Spinal cord (tissue), 10 donors: ENCODE results near the gene EIF3A. TPM values are rescaled to one million over a fixed set of nuclear protein-coding genes. Genes with fewer than 3 reads are reported as not detected.

ENCODE experiments used
- DNase-seq, 6 donors: peaks; one replicate each; pipeline versions ENCODE4 v3.0.0 to v3.0.0-alpha.2; 2013 to 2015; ENCODE audit warnings: low spot score in 6 of 6, low read depth in 4 of 6
- H3K27ac ChIP-seq: one replicate; pipeline ENCODE4 v1.5.1; 2013; ENCODE audit warnings: low read depth, low read length, control low read depth
- H3K27me3 ChIP-seq: one replicate; pipeline ENCODE4 v1.6.1; 2013; ENCODE audit warnings: low read length; ENCODE audit not compliant: control insufficient read depth, insufficient read depth
- H3K36me3 ChIP-seq: one replicate; pipeline ENCODE4 v1.6.1; 2013; ENCODE audit warnings: low read length; ENCODE audit not compliant: control insufficient read depth, insufficient read depth
- H3K4me1 ChIP-seq: one replicate; pipeline ENCODE4 v1.6.1; 2013; ENCODE audit warnings: low read length; ENCODE audit not compliant: control insufficient read depth, insufficient read depth
- H3K4me3 ChIP-seq: one replicate; pipeline ENCODE4 v1.5.1; 2013; ENCODE audit warnings: low read depth, low read length, control low read depth
- H3K9me3 ChIP-seq: one replicate; pipeline ENCODE4 v1.6.1; 2013; ENCODE audit warnings: low read length; ENCODE audit not compliant: control insufficient read depth, insufficient read depth
- WGBS: methylation state at CpG from one replicate; pipeline ENCODE4 v1.1.5; 2013; ENCODE audit warnings: missing lambda C conversion rate; ENCODE audit not compliant: insufficient coverage; 5-methylcytosine and 5-hydroxymethylcytosine counted together
- long read RNA-seq, 4 donors: transcript quantifications; one replicate each; lab custom pipeline, GENCODE V29; 2026
- polyA plus RNA-seq, 2 donors: library from polyadenylated mRNA; unstranded; fragments of 120-200 nt; gene quantifications; one replicate each; pipeline ENCODE4 v1.2.1, GENCODE V29; 2013; ENCODE audit not compliant: insufficient read length in 2 of 2
- total RNA-seq, 2 donors: library from RNA; depleted of rRNA in 1 of 2; stranded (reverse); fragments of 120-200 nt in 1 of 2; fragments of >200 nt in 1 of 2; gene quantifications; one replicate each; pipeline versions ENCODE4 v1.2.3 to v1.2.4, GENCODE V29; 2013 to 2014
- donor health status: healthy.

EIF3A gene
- total RNA-seq (10 to 100 TPM; 77.1 to 80.4 TPM), polyA plus RNA-seq (100 to 1,000 TPM in 1 of 2 donors, 10 to 100 TPM in 1; 91.5 to 111 TPM)
- long read RNA-seq, donor 1, full-length matches to known transcripts = 5 of 69 reads
- long read RNA-seq, donor 1, partial matches to known transcripts = 64 of 69 reads
- long read RNA-seq, donor 1, other reads (novel, unspliced or antisense) = 0 of 69 reads
- long read RNA-seq, donor 2, full-length matches to known transcripts = 1 of 23 reads
- long read RNA-seq, donor 2, partial matches to known transcripts = 22 of 23 reads
- long read RNA-seq, donor 2, other reads (novel, unspliced or antisense) = 0 of 23 reads
- long read RNA-seq, donor 3, partial matches to known transcripts = 53 of 54 reads
- long read RNA-seq, donor 3, other reads (novel, unspliced or antisense) = 0 of 54 reads
- long read RNA-seq, donor 4, full-length matches to known transcripts = 1 of 91 reads
- long read RNA-seq, donor 4, partial matches to known transcripts = 90 of 91 reads
- long read RNA-seq, donor 4, other reads (novel, unspliced or antisense) = 0 of 91 reads

- peak within 1 kb of the TSS; percentile 96 for H3K27ac ChIP-seq
- H3K4me3 ChIP-seq = peak within 1 kb of the TSS; percentile 94
- H3K27me3 ChIP-seq = no peaks in the 10 kb centered on the region
- WGBS = 0% methylated on average over 74 of the region's 74 CpGs
- H3K9me3 ChIP-seq = no peaks in the 10 kb centered on the region
- peaks cover 15% of the 10 kb centered on the region for H3K4me1 ChIP-seq
- peak; percentile 85 to 97 (median 87) for DNase-seq
- peaks cover 3% of the 10 kb centered on the region for H3K36me3 ChIP-seq
These were observed at the start of gene EIF3A for GRCh38 chr10:119080521-119081259. TSS of gene EIF3A (minus strand) at chr10:119080817. CDS start at chr10:119080676, 141 bp downstream.

- Histone ChIP-seq H3K4me1 (peaks cover 4% of the 10 kb centered on the region), H3K4me3 (no peak overlapping the region), H3K9me3 (no peaks in the 10 kb centered on the region), H3K27ac (no peak overlapping the region), H3K36me3 (peaks cover 61% of the 10 kb centered on the region), H3K27me3 (no peaks in the 10 kb centered on the region)
- DNase-seq = no peak
- WGBS = 92% methylated on average over 1 of the region's 4 CpGs
These were observed 49.1 kb upstream of the EIF3A start for GRCh38 chr10:119129721-119130120.

DNA sequence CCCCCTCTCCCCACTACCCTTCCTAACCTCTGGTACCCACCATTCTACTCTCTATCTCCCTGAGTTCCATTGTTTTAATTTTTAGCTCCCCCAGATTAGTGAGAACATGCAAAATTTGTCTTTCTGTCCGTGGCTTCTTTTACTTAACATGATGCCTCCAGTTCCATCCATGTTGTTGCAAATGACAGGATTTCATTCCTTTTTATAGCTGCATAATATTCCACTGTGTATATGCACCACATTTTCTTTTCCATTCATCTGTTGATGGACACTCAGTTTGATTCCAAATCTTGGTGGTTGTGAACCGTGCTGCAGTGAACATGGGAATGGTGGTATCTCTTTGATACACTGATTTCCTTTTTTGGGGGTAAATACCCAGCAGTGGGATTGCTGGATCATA is 45.3 kb upstream of the EIF3A start:
- H3K36me3 ChIP-seq = peaks cover 64% of the 10 kb centered on the region
- no peaks in the 10 kb centered on the region for H3K27me3 ChIP-seq
- 100% methylated on average over 1 of the region's 2 CpGs for WGBS
- no peaks in the 10 kb centered on the region for H3K4me1 ChIP-seq
- no peaks in the 10 kb centered on the region for H3K9me3 ChIP-seq
- no peak overlapping the region for H3K4me3 ChIP-seq
- no peak for DNase-seq
- H3K27ac ChIP-seq = no peak overlapping the region

- H3K27ac ChIP-seq = no peak overlapping the region
- peaks cover 62% of the 10 kb centered on the region for H3K36me3 ChIP-seq
- no peaks in the 10 kb centered on the region for H3K4me1 ChIP-seq
- no peak for DNase-seq
- no peaks in the 10 kb centered on the region for H3K9me3 ChIP-seq
- WGBS = no CpG with 5 or more reads among the region's 2 CpGs
- H3K27me3 ChIP-seq = no peaks in the 10 kb centered on the region
- no peak overlapping the region for H3K4me3 ChIP-seq
These were observed 40.3 kb upstream of the EIF3A start for GRCh38 chr10:119120875-119121274.

DNA sequence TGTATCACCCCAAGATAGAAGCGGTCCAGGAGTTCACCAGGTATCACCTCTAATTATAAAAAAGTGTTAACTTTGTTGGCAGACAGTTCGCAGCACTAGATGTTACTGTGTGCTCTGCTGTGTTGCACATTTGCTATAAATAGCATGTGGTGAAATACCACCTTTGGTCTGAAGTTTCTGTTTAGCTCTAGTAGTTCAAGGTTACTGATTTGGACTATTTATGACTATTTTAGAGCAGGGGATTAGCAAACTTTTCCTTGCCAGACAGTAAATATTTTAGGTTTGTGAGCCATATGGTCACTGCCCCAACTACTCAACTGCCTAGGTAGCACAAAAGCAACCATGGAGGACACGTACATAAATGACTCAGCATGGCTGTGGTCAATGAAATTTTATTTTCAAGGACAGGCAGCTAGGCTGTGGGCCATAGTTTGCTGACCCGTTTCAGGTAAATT is 39.8 kb upstream of the EIF3A start:
- Histone ChIP-seq H3K27ac (no peak overlapping the region), H3K27me3 (no peaks in the 10 kb centered on the region), H3K9me3 (no peaks in the 10 kb centered on the region), H3K4me1 (no peaks in the 10 kb centered on the region), H3K4me3 (no peak overlapping the region), H3K36me3 (peaks cover 60% of the 10 kb centered on the region)
- DNase-seq = no peak
- 100% methylated on average over 1 of the region's 4 CpGs for WGBS

- no peaks in the 10 kb centered on the region for H3K4me1 ChIP-seq
- H3K27ac ChIP-seq = no peak overlapping the region
- no peak overlapping the region for H3K4me3 ChIP-seq
- no peaks in the 10 kb centered on the region for H3K27me3 ChIP-seq
- no peaks in the 10 kb centered on the region for H3K9me3 ChIP-seq
- DNase-seq = no peak
- H3K36me3 ChIP-seq = peaks cover 59% of the 10 kb centered on the region
- 86% methylated on average over 1 of the region's 1 CpG for WGBS
These were observed 38.8 kb upstream of the EIF3A start for GRCh38 chr10:119119400-119119799.

DNA sequence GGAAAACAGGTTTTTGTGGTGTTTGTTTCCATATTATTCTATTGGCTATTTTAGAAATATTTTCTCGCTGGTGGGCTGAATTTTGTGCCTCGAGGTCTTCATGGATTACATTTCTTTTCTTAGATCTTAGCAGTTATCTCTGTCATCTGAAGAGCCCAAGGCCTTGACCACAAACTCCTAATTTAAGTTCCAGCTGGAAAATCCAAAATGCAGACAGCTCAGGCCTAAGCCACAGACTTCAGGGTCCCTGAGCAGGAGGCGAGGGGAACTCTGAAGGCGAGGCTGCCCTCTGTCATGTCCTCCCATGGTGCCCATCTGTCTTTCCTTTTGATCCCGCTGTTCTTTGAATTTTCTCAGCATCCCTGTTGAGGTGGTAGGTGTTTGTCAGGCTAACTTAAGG is 37.6 kb upstream of the EIF3A start:
- DNase-seq = no peak
- Histone ChIP-seq H3K36me3 (peaks cover 55% of the 10 kb centered on the region), H3K4me1 (no peaks in the 10 kb centered on the region), H3K9me3 (no peaks in the 10 kb centered on the region), H3K27ac (no peak overlapping the region), H3K27me3 (no peaks in the 10 kb centered on the region), H3K4me3 (no peak overlapping the region)
- whole genome bisulfite sequencing = 95% methylated on average over 3 of the region's 5 CpGs

- Histone ChIP-seq H3K27ac (no peak overlapping the region), H3K4me3 (no peak overlapping the region), H3K36me3 (peaks cover 55% of the 10 kb centered on the region), H3K4me1 (no peaks in the 10 kb centered on the region), H3K9me3 (no peaks in the 10 kb centered on the region), H3K27me3 (no peaks in the 10 kb centered on the region)
- no peak for DNase-seq
- 78% methylated on average over 4 of the region's 6 CpGs for WGBS
These were observed 35.8 kb upstream of the EIF3A start for GRCh38 chr10:119116326-119116951.

DNA sequence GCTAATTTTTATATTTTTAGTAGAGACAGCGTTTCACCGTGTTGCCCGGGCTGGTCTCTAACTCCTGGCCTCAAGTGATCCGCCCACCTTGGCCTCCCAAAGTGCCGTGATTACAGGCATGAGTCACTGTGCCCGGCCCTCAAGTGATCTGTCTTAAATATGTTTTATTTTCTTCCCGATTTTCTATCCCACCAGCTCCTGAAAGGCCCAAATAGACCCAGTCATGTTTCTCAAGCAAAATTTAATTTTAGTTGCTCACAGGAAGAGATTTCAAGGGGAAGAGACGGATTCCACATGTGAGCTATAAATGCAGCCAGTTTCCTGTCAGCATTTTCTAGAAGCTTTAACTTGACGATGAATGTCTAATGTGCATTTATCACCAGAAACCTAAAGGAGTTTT is 35.3 kb upstream of the EIF3A start:
- H3K36me3 ChIP-seq = peaks cover 53% of the 10 kb centered on the region
- H3K27me3 ChIP-seq = no peaks in the 10 kb centered on the region
- no peak overlapping the region for H3K4me3 ChIP-seq
- H3K9me3 ChIP-seq = no peaks in the 10 kb centered on the region
- no peak for DNase-seq
- WGBS = 91% methylated on average over 5 of the region's 9 CpGs
- no peak overlapping the region for H3K27ac ChIP-seq
- no peaks in the 10 kb centered on the region for H3K4me1 ChIP-seq
